Right lobe of liver (tissue), 6 donors: Measurements from ENCODE around the gene GRM7. TPM values are rescaled to one million over a fixed set of nuclear protein-coding genes. Genes with fewer than 3 reads are reported as not detected.

Source experiments
- ATAC-seq, 4 donors: fragments of 200-7000 bp; cut with Tn5 transposase; one replicate each; pipeline ENCODE4 v1.9.1; 2020; ENCODE audit warnings: mild to moderate bottlenecking in 4 of 4, moderate library complexity in 4 of 4
- DNase-seq, 3 donors: peaks; one replicate each; pipeline ENCODE4 v3.0.0-alpha.2; 2020
- H3K27ac ChIP-seq, 3 donors: fragments of 200-600 bp; one replicate each; pipeline ENCODE4 v1.8.0; 2022
- H3K27me3 ChIP-seq, 2 donors: fragments of 200-600 bp; one replicate each; pipeline ENCODE4 v1.8.0; 2022
- H3K36me3 ChIP-seq, 4 donors: fragments of 200-600 bp; sonication (generic) in 1 of 4; one replicate each; pipeline versions ENCODE4 v1.5.1 to v1.8.0; 2017 to 2022; ENCODE audit warnings: control low read depth in 1 of 4
- H3K4me1 ChIP-seq, 4 donors: fragments of 200-600 bp; sonication (generic) in 1 of 4; one replicate each; pipeline versions ENCODE4 v1.5.1 to v1.8.0; 2017 to 2022; ENCODE audit warnings: control low read depth in 1 of 4
- H3K4me3 ChIP-seq, 3 donors: fragments of 200-600 bp; one replicate each; pipeline ENCODE4 v1.8.0; 2022
- H3K9me3 ChIP-seq, 4 donors: fragments of 200-600 bp; sonication (generic) in 1 of 4; one replicate each; pipeline versions ENCODE4 v1.5.1 to v1.8.0; 2017 to 2022; ENCODE audit warnings: control low read depth in 1 of 4
- CTCF ChIP-seq, 4 donors: fragments of 200-600 bp in 3 of 4; fragments of 450-650 bp in 1 of 4; IDR thresholded peaks; one replicate each; pipeline versions ENCODE4 v1.5.1 to v1.8.0; 2016 to 2022; ENCODE audit warnings: antibody characterized with exemption in 4 of 4, mild to moderate bottlenecking in 2 of 4
- POLR2A ChIP-seq: fragments of 450-650 bp; IDR thresholded peaks from one replicate; pipeline ENCODE4 v1.6.1; 2017; ENCODE audit warnings: antibody characterized with exemption, mild to moderate bottlenecking
- WGBS: methylation state at CpG from one replicate; pipeline ENCODE4 v1.1.6; 2018; ENCODE audit warnings: low coverage, low lambda C conversion rate; ENCODE audit not compliant: insufficient coverage; ENCODE audit errors: missing lambda C conversion rate; 5-methylcytosine and 5-hydroxymethylcytosine counted together
- intact Hi-C, 2 donors: fragments of 100-400 bp; cut with DNase I; formaldehyde crosslinking; loops; one replicate each; pipeline versions ENCODE4 v1.11.2 to v1.14.1; 2022
- total RNA-seq, 6 experiments: library from RNA; depleted of rRNA in 2 of 6; stranded (reverse); fragments of >200 nt in 2 of 6; fragmentation: NEBNext Ultra II Directional in 3 of 6; extraction: Animal tissue kit (Norgen Biotek cat#: 25700) in 3 of 6; gene quantifications; one replicate each; pipeline versions ENCODE4 v1.1.0 to v1.2.4, GENCODE V29; 2016 to 2023
- donor health status: DM: no; HTN: yes; CAD: no.
- donor health status: DM: no; HTN: no; CAD: no.
- donor health status: DM: no; HTN: no; CAD: no.
- donor health status: DM: no; HTN: yes; CAD: no.
- donor health status: DM: no; HTN: yes; CAD: no.

Gene GRM7
- total RNA-seq, 6 experiments from 2014 or later: 0.20 to 0.56 TPM; not detected in 4

- no peak for DNase-seq
- no peaks in the 10 kb centered on the region for H3K36me3 ChIP-seq
- H3K9me3 ChIP-seq: no peaks in the 10 kb centered on the region
- H3K27ac ChIP-seq: no peak overlapping the region
- no peaks in the 10 kb centered on the region for H3K27me3 ChIP-seq
- intact Hi-C loops: no loop called here
- H3K4me3 ChIP-seq: no peak overlapping the region
- ATAC-seq: no peak
- TF ChIP-seq CTCF (IDR thresholded peaks at IDR 0.05) (no peak), POLR2A (no peak)
- WGBS: 26% methylated on average over 7 of the region's 8 CpGs
- H3K4me1 ChIP-seq: no peaks in the 10 kb centered on the region
Observed at GRCh38 chr3:7461202-7461825, 600.4 kb downstream of the GRM7 start.

- no peak overlapping the region for H3K27ac ChIP-seq
- 78% methylated on average over 2 of the region's 2 CpGs for WGBS
- DNase-seq (no peak), ATAC-seq (no peak)
- intact Hi-C loops: no loop called here
- H3K9me3 ChIP-seq: no peaks in the 10 kb centered on the region
- H3K4me1 ChIP-seq: no peaks in the 10 kb centered on the region
- no peaks in the 10 kb centered on the region for H3K36me3 ChIP-seq
- no peak overlapping the region for H3K4me3 ChIP-seq
- TF ChIP-seq POLR2A (no peak), CTCF (IDR thresholded peaks at IDR 0.05) (no peak)
- H3K27me3 ChIP-seq: no peaks in the 10 kb centered on the region
Observed at GRCh38 chr3:7469866-7470265, 609.0 kb downstream of the GRM7 start.

- Histone ChIP-seq H3K9me3 (no peaks in the 10 kb centered on the region), H3K27ac (no peak overlapping the region), H3K4me1 (no peaks in the 10 kb centered on the region), H3K4me3 (no peak overlapping the region), H3K27me3 (no peaks in the 10 kb centered on the region), H3K36me3 (no peaks in the 10 kb centered on the region)
- 60% methylated on average over 1 of the region's 1 CpG for WGBS
- TF ChIP-seq CTCF (IDR thresholded peaks at IDR 0.05): no peak
- TF ChIP-seq POLR2A: no peak
- ATAC-seq (no peak), DNase-seq (no peak)
- intact Hi-C loops: no loop called here
Observed at GRCh38 chr3:7484636-7485035, 623.7 kb downstream of the GRM7 start.

GRCh38 chr3:7487763-7488162, 626.8 kb downstream of the GRM7 start:
- ATAC-seq: peak; percentile 31 to 54 (median 36)
- intact Hi-C loops: no loop called here
- TF ChIP-seq CTCF (IDR thresholded peaks at IDR 0.05) (peak in 1 of 4 donors; percentile 11), POLR2A (no peak)

GRCh38 chr3:7489417-7489816, 628.5 kb downstream of the GRM7 start:
- DNase-seq: no peak
- ATAC-seq: no peak
- no peaks in the 10 kb centered on the region for H3K27me3 ChIP-seq

More at GRCh38 chr3:7487763-7488162, 626.8 kb downstream of the GRM7 start:
- WGBS: no CpG with 5 or more reads among the region's 1 CpG
- no peaks in the 10 kb centered on the region for H3K4me1 ChIP-seq
- no peaks in the 10 kb centered on the region for H3K27me3 ChIP-seq
- no peak overlapping the region for H3K27ac ChIP-seq
- no peak for DNase-seq
- no peaks in the 10 kb centered on the region for H3K9me3 ChIP-seq
- no peak overlapping the region for H3K4me3 ChIP-seq
- no peaks in the 10 kb centered on the region for H3K36me3 ChIP-seq

More at GRCh38 chr3:7489417-7489816, 628.5 kb downstream of the GRM7 start:
- Histone ChIP-seq H3K4me1 (no peaks in the 10 kb centered on the region), H3K4me3 (no peak overlapping the region), H3K9me3 (no peaks in the 10 kb centered on the region), H3K27ac (no peak overlapping the region), H3K36me3 (no peaks in the 10 kb centered on the region)
- 81% methylated on average over 2 of the region's 2 CpGs for WGBS
- TF ChIP-seq CTCF (IDR thresholded peaks at IDR 0.05) (no peak), POLR2A (no peak)
- intact Hi-C loops: no loop called here
